ENCODE results near the gene ARMS2.

The ARMS2 gene

DNA sequence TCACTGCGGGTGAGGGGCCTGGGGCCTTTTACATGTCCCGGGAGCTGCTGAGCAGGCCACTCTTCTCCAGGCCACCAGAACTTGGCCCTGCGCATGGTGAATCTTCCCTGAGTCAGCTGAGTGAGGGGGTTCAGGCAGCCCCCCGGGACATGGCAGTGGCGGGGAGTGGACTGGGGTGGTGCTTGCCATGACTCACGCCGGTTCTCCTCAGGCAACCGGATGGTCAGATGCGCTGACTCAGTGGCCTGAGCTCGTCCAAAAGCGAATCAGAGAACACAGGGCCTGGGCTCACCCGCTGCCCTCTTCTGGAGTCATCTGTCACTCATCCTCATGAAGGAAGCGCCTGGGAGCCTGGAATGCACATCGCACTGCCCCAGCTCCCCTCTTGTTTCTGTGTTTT is 40.4 kb downstream of the ARMS2 start:
- TF ChIP-seq, protein P1, sequence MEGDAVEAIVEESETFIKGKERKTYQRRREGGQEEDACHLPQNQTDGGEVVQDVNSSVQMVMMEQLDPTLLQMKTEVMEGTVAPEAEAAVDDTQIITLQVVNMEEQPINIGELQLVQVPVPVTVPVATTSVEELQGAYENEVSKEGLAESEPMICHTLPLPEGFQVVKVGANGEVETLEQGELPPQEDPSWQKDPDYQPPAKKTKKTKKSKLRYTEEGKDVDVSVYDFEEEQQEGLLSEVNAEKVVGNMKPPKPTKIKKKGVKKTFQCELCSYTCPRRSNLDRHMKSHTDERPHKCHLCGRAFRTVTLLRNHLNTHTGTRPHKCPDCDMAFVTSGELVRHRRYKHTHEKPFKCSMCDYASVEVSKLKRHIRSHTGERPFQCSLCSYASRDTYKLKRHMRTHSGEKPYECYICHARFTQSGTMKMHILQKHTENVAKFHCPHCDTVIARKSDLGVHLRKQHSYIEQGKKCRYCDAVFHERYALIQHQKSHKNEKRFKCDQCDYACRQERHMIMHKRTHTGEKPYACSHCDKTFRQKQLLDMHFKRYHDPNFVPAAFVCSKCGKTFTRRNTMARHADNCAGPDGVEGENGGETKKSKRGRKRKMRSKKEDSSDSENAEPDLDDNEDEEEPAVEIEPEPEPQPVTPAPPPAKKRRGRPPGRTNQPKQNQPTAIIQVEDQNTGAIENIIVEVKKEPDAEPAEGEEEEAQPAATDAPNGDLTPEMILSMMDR (IDR thresholded peaks at IDR 0.05), result no peak
- Histone ChIP-seq H3K9me3 (no peaks in the 10 kb centered on the region), H3K27me3 (peaks cover 31% of the 10 kb centered on the region), H3K4me3 (ENCODE audit: low read depth in 1 of 2, low read length in 1 of 2) (no peak overlapping the region), H3K4me1 (ENCODE audit: control insufficient read depth in 1 of 2, insufficient read depth in 1 of 2, low read depth in 1 of 2, low read length in 1 of 2) (peaks cover 0 to 7% of the 10 kb centered on the region in 2 experiments), H3K27ac (no peak overlapping the region), H3K36me3 (no peaks in the 10 kb centered on the region)

DNA sequence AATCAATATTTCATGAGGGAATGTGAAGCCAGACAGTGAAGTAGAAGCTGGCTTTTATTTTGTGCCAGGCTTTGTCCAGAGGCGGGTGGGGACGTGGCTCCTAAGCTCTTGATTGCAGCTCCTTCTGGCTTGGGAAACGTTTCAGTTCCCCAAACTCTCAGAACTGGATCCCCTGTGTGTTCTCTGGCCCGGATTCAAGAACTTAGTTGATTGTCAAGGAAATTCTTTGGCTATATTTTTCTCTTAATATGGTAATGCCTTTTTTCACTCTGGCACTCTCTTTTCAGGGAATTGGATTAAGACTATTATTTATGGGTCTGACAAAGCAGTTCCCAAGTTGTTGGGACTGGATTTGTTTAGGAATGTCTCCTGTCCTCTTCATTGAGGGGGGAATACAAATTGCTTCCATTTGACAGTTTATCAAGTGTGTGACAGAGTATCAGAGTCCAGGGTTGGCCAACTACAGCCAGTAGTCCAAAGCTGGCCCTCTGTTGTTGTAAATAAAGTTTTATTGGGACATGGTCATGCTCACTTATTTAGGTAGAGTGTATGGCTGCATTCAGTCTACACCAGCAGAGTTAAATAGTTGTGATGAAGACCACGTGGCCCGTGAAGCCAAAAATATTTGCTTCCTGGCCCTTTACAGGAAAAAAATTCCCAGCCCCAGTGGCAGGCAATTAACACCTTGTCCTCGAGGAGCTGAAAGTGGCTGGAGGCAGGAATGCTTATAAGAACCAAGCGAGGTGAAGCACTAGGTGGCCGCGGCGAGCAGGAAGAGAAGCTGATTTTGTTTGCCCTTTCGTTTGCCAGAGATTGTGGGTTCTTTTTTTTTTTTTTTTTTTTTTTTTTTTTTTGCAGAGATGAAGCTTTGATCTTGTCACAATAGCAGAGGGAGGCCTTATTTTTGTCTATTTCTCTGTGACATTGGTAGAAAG is 41.2 kb downstream of the ARMS2 start:
- no peaks in the 10 kb centered on the region for H3K9me3 ChIP-seq
- H3K4me3 ChIP-seq (ENCODE audit: low read depth in 1 of 2, low read length in 1 of 2), result no peak overlapping the region
- no peak overlapping the region for H3K27ac ChIP-seq
- H3K36me3 ChIP-seq, result no peaks in the 10 kb centered on the region
- TF ChIP-seq, protein P1 (IDR thresholded peaks at IDR 0.05), result no peak
- H3K27me3 ChIP-seq, result peaks cover 27% of the 10 kb centered on the region
- H3K4me1 ChIP-seq (ENCODE audit: control insufficient read depth in 1 of 2, insufficient read depth in 1 of 2, low read depth in 1 of 2, low read length in 1 of 2), result peaks cover 0 to 7% of the 10 kb centered on the region in 2 experiments

DNA sequence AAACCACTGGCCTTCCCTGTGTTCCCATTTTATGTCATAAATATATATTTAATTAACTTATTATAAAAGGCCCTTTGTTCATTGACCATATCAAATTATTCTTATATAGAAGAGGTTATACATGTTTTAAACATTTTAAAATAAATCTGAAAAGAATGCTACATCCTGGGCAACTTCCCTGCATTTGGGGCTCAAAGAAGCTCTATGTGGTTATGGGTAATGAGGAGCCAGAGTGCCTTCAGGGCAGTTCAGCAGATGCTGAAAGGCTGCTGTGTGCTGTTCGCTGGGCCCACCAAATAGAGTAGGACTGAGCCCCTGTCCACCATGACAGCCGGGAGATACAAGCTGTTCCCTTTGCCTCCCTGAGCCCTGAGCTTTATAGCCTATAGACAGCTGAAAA is 42.8 kb downstream of the ARMS2 start:
- Histone ChIP-seq H3K9me3 (no peaks in the 10 kb centered on the region), H3K27me3 (peaks cover 15% of the 10 kb centered on the region), H3K4me3 (ENCODE audit: low read depth in 1 of 2, low read length in 1 of 2) (no peak overlapping the region), H3K4me1 (ENCODE audit: control insufficient read depth in 1 of 2, insufficient read depth in 1 of 2, low read depth in 1 of 2, low read length in 1 of 2) (peaks cover 0 to 7% of the 10 kb centered on the region in 2 experiments), H3K27ac (no peak overlapping the region), H3K36me3 (no peaks in the 10 kb centered on the region)
- TF ChIP-seq, protein P1 (IDR thresholded peaks at IDR 0.05), result no peak

GRCh38 chr10:122498521-122498920 is 44.1 kb downstream of the ARMS2 start:
- no peaks in the 10 kb centered on the region for H3K36me3 ChIP-seq
- no peaks in the 10 kb centered on the region for H3K9me3 ChIP-seq
- peaks cover 3% of the 10 kb centered on the region for H3K27me3 ChIP-seq
- H3K4me3 ChIP-seq (ENCODE audit: low read depth in 1 of 2, low read length in 1 of 2), result no peak overlapping the region
- TF ChIP-seq, protein P1 (IDR thresholded peaks at IDR 0.05), result no peak
- no peak overlapping the region for H3K27ac ChIP-seq
- peaks cover 0 to 7% of the 10 kb centered on the region in 2 experiments for H3K4me1 ChIP-seq (ENCODE audit: control insufficient read depth in 1 of 2, insufficient read depth in 1 of 2, low read depth in 1 of 2, low read length in 1 of 2)

DNA sequence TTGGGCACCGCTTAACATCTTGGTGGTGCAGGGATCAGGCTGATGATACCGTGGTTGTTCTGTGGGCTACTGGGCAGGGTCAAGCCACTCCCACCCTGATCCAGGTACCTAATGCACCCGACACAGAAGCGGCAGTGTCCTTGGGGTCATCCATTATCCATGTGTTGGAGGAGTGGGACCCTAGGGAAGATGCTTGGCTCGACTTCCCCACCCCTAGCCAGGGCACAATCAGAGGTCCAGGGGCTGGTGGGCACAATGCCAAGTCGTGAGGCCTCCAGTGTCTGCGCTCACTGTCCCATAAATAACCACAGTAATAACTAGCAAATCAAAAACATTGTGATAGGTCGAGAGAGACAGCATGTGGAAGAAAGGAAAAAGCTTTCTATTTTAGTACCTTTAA is 44.6 kb downstream of the ARMS2 start:
- Histone ChIP-seq H3K4me1 (ENCODE audit: control insufficient read depth in 1 of 2, insufficient read depth in 1 of 2, low read depth in 1 of 2, low read length in 1 of 2) (peaks cover 0 to 7% of the 10 kb centered on the region in 2 experiments), H3K9me3 (no peaks in the 10 kb centered on the region), H3K4me3 (ENCODE audit: low read depth in 1 of 2, low read length in 1 of 2) (no peak overlapping the region), H3K27ac (no peak overlapping the region), H3K27me3 (no peaks in the 10 kb centered on the region), H3K36me3 (no peaks in the 10 kb centered on the region)
- TF ChIP-seq, protein P1 (IDR thresholded peaks at IDR 0.05), result no peak

All from neutrophil (primary cell).